GM12874 (cell line): ENCODE measurements around the gene COQ6.

Source experiments
- TF ChIP-seq, protein P1 (sequence below): IDR thresholded peaks from 2 replicates; pipeline ENCODE4 v1.5.1; 2011; ENCODE audit warnings: low read depth, mild to moderate bottlenecking, control low read depth, low read length, moderate library complexity; ENCODE audit not compliant: insufficient read depth

COQ6 gene

DNA sequence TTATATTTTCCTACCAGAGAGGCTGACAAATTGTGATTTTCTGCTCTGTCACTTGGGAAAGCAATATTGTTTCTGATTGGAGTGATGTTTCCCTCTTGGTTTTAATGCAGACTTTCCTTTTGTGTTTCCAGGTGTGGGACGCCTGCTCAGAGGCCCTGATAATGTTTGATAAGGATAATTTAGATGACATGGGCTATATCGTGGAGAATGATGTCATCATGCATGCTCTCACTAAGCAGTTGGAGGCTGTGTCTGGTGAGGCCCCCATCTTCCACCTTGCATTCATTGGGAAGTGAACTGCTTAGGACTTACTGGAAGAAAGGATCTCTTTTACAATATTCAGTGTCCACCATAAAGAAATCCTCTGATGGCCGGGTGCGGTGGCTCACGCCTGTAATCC lies 5.6 kb downstream of the COQ6 start:
- TF ChIP-seq, protein P1, sequence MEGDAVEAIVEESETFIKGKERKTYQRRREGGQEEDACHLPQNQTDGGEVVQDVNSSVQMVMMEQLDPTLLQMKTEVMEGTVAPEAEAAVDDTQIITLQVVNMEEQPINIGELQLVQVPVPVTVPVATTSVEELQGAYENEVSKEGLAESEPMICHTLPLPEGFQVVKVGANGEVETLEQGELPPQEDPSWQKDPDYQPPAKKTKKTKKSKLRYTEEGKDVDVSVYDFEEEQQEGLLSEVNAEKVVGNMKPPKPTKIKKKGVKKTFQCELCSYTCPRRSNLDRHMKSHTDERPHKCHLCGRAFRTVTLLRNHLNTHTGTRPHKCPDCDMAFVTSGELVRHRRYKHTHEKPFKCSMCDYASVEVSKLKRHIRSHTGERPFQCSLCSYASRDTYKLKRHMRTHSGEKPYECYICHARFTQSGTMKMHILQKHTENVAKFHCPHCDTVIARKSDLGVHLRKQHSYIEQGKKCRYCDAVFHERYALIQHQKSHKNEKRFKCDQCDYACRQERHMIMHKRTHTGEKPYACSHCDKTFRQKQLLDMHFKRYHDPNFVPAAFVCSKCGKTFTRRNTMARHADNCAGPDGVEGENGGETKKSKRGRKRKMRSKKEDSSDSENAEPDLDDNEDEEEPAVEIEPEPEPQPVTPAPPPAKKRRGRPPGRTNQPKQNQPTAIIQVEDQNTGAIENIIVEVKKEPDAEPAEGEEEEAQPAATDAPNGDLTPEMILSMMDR: no peak

DNA sequence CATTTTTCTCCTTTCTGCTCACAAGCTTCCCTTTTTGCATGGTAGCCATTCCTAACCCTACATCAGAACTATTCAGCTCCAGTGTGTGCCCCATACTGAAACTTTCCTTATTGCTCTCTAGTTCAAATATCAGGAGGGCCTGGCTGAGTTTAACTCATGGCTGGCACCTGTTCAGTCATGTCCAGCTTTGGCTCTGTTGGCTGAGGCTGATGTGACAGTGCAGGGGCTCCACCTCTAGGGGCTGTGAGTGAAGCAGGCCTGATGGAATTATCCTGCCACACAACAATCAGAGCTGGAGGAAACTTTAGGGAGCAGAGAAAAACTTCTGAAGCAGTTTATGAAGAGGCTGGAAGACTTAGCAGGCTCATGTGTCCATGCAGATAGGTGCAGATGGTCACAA lies 8.5 kb downstream of the COQ6 start:
- TF ChIP-seq, protein P1: no peak

DNA sequence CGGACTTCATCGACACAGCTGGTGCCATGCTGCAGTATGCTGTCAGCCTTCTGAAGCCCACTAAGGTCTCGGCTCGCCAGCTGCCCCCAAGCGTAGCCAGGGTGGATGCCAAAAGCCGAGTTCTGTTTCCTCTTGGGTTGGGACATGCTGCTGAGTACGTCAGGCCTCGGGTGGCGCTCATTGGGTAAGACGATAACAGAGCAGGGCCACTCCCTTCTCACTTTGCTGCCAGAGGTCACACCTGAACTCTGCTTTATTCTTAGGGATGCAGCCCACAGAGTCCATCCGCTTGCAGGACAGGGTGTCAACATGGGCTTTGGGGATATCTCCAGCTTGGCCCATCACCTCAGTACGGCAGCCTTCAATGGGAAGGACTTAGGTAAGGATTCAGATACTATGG lies 11.1 kb downstream of the COQ6 start:
- TF ChIP-seq, protein P1: no peak

DNA sequence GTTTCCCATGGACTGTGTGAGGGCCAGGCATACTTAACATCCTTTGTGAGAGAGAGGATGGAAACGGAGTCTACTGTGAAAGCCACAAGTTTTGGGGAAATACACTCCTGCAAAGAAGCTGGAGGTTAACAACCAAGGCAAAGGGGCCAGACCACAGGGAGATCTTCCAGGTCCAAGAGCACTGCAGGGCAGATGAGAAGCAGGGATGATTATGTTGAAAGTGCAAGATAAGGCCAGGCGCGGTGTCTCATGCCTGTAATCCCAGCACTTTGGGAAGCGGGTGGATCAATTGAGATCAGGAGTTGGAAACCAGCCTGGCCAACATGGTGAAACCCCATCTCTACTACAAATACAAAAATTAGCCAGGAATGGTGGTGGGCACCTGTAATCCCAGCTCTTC lies 15.1 kb downstream of the COQ6 start:
- TF ChIP-seq, protein P1: no peak

DNA sequence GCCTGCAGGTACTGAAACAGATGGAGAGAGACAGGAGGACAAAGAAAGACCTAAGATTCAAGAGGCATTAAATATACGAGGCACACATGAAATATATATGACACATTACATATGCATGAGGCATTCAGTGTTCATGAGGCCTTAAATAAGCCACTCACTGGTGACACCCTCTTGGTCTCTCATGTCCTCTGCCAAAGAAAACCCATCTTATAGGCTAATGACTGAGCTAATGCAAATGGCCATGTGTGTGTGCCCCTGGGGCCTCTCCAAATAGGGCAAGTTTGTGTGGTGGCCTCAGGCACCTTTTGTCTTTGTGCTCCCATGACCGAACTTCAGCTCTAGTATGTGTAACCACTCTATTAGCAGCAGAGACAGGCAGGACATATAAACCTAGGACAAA lies 18.8 kb downstream of the COQ6 start:
- TF ChIP-seq, protein P1: no peak

DNA sequence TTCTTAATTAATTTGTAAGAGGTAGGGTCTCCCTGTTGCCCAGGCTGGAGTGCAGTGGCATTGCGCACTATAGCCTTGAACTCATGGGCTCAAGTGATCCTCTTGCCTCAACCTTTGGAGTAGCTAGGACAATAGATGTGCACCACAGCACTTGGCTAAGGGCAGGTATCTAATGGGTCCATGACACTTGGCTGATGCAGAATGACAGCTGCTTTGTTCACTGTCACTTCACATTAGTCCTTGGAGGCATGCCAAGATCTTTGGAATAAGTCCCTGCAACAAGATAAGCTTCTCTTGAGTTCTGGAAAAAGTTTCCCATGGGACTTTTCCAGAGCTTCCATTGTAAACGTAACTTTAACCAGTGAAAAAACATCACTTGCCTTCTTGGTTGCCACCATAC lies 23.4 kb downstream of the COQ6 start:
- TF ChIP-seq, protein P1: no peak

DNA sequence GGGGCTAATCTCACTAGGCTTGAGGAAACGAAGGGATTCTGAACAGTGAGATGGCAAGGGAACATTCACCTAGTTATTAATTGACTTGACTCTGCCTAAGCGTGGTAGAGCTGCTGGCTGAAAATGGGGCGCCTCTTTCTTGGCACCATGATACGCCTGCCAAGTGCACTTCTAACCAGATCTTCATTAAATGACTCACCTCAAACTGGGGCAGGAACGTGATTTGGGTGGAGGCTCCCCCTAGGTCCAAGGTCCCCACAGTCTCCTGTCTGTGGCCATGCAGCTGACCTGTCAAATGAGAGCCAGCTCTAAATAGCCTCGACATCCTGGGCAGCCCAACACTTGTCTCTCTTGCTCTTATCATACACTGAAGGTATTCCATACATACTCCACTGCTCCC lies 26.0 kb downstream of the COQ6 start:
- TF ChIP-seq, protein P1: no peak

DNA sequence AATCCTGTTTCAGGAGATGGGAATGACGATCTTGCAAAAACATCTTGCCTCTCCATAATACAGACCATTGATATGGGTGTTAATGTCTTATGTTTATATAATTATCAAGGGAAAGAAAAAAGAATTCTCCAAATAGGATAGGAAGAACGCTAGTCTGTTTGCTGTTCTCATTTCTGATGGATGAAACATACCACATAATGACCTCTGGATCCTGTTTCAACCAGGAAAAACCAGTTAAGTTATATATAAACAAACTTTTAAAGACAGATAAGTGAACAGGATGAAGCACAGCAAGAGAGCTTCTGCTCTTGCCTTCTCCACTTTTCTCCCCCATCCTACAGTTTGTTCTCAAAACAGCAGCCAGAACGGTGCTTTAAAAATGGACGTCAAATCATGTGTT lies 27.8 kb downstream of the COQ6 start:
- TF ChIP-seq, protein P1: no peak
